ENCODE results near the gene MAML2. TPM values are rescaled to one million over a fixed set of nuclear protein-coding genes. Genes with fewer than 3 reads are reported as not detected.

Gene MAML2
- total RNA-seq, 3 donors from 2014 or later, result 45.6 to 82.8 (median 68.2) TPM

GRCh38 chr11:96180341-96180740, 162.7 kb downstream of the MAML2 start:
- intact Hi-C loops (cut with DNase I; ENCODE audit: low total_unique reads), result no loop called here
- no peak for TF ChIP-seq POLR2A (IDR thresholded peaks at IDR 0.05)
- TF ChIP-seq POLR2AphosphoS5 (IDR thresholded peaks at IDR 0.05), result no peak
- TF ChIP-seq CTCF (IDR thresholded peaks at IDR 0.05), result no peak

GRCh38 chr11:96179905-96180304, 163.1 kb downstream of the MAML2 start:
- no peaks in the 10 kb centered on the region for H3K9me3 ChIP-seq
- no peaks in the 10 kb centered on the region for H3K27me3 ChIP-seq
- TF ChIP-seq CTCF (IDR thresholded peaks at IDR 0.05) (no peak), POLR2AphosphoS5 (IDR thresholded peaks at IDR 0.05) (no peak), POLR2A (IDR thresholded peaks at IDR 0.05) (no peak)
- H3K27ac ChIP-seq, result peak overlapping the region; percentile 33 to 59
- no peak for DNase-seq (ENCODE audit: low spot score in 2 of 2)
- peaks cover 0 to 3% of the 10 kb centered on the region in 2 donors for H3K4me1 ChIP-seq
- intact Hi-C loops (cut with DNase I; ENCODE audit: low total_unique reads), result no loop called here
- no peaks in the 10 kb centered on the region for H3K36me3 ChIP-seq
- no peak overlapping the region for H3K4me3 ChIP-seq

More at GRCh38 chr11:96180341-96180740, 162.7 kb downstream of the MAML2 start:
- Histone ChIP-seq H3K27me3 (no peaks in the 10 kb centered on the region), H3K4me1 (peaks cover 0 to 3% of the 10 kb centered on the region in 2 donors), H3K4me3 (no peak overlapping the region), H3K36me3 (no peaks in the 10 kb centered on the region), H3K9me3 (no peaks in the 10 kb centered on the region), H3K27ac (peak overlapping the region; percentile 33 to 59)
- no peak for DNase-seq (ENCODE audit: low spot score in 2 of 2)

- TF ChIP-seq CTCF (IDR thresholded peaks at IDR 0.05) (no peak), POLR2AphosphoS5 (IDR thresholded peaks at IDR 0.05) (no peak), POLR2A (IDR thresholded peaks at IDR 0.05) (no peak)
- Histone ChIP-seq H3K4me1 (peaks cover 0 to 3% of the 10 kb centered on the region in 2 donors), H3K9me3 (no peaks in the 10 kb centered on the region), H3K4me3 (no peak overlapping the region), H3K27ac (peak overlapping the region; percentile 34 to 59), H3K36me3 (no peaks in the 10 kb centered on the region), H3K27me3 (no peaks in the 10 kb centered on the region)
- intact Hi-C loops (cut with DNase I; ENCODE audit: low total_unique reads), result no loop called here
- no peak for DNase-seq (ENCODE audit: low spot score in 2 of 2)
These were observed 164.1 kb downstream of the MAML2 start for GRCh38 chr11:96178887-96179279.

GRCh38 chr11:96178049-96178886, 164.7 kb downstream of the MAML2 start:
- TF ChIP-seq POLR2A (IDR thresholded peaks at IDR 0.05), result no peak
- TF ChIP-seq CTCF (IDR thresholded peaks at IDR 0.05), result no peak
- TF ChIP-seq POLR2AphosphoS5 (IDR thresholded peaks at IDR 0.05), result no peak
- DNase-seq (ENCODE audit: low spot score in 2 of 2), result no peak
- H3K4me1 ChIP-seq, result peaks cover 0 to 3% of the 10 kb centered on the region in 2 donors
- no peaks in the 10 kb centered on the region for H3K9me3 ChIP-seq
- H3K4me3 ChIP-seq, result no peak overlapping the region
- no peaks in the 10 kb centered on the region for H3K27me3 ChIP-seq
- peak overlapping the region in 1 of 2 donors; percentile 34 for H3K27ac ChIP-seq
- intact Hi-C loops (cut with DNase I; ENCODE audit: low total_unique reads), result no loop called here
- no peaks in the 10 kb centered on the region for H3K36me3 ChIP-seq

GRCh38 chr11:96177146-96177545, 165.8 kb downstream of the MAML2 start:
- H3K4me1 ChIP-seq, result peaks cover 0 to 3% of the 10 kb centered on the region in 2 donors
- H3K36me3 ChIP-seq, result no peaks in the 10 kb centered on the region
- no peaks in the 10 kb centered on the region for H3K9me3 ChIP-seq
- TF ChIP-seq CTCF (IDR thresholded peaks at IDR 0.05) (no peak), POLR2AphosphoS5 (IDR thresholded peaks at IDR 0.05) (no peak), POLR2A (IDR thresholded peaks at IDR 0.05) (no peak)
- H3K27me3 ChIP-seq, result no peaks in the 10 kb centered on the region
- intact Hi-C loops (cut with DNase I; ENCODE audit: low total_unique reads), result no loop called here
- no peak overlapping the region for H3K4me3 ChIP-seq
- DNase-seq (ENCODE audit: low spot score in 2 of 2), result no peak
- H3K27ac ChIP-seq, result no peak overlapping the region
